Endothelial cell of umbilical vein (primary cell): ENCODE results near the gene MCM6. TPM values are rescaled to one million over a fixed set of nuclear protein-coding genes. Genes with fewer than 3 reads are reported as not detected.

Experiments
- BruUV-seq: library from RNA; stranded (reverse); fragments of 400-500 nt; replicated peaks from 2 replicates; lab custom pipeline; 2021; lab: Mats Ljungman, UMichigan
- CTCF ChIA-PET: fragments of 300-600, 350-600 bp; sonication (Branson Sonifier 250); formaldehyde crosslinking; loops from one replicate; lab custom pipeline; 2021; ENCODE audit warnings: antibody characterized with exemption, inconsistent platforms; lab: Charles Lee
- POLR2A ChIA-PET: fragments of 300-600, 350-600 bp; sonication (Branson Sonifier 250); formaldehyde crosslinking; loops from one replicate; lab custom pipeline; 2021; ENCODE audit warnings: antibody characterized with exemption, inconsistent platforms; lab: Charles Lee
- DNase-seq: peaks from one replicate; pipeline ENCODE4 v3.0.0-alpha.2; 2011; ENCODE audit warnings: low read depth, low spot score
- FAIRE-seq: peaks from 2 replicates; lab custom pipeline; 2011; peaks lifted over from hg19 to GRCh38; lab: Jason Lieb, UNC
- H2AFZ ChIP-seq: 2 replicates; pipeline ENCODE4 v1.6.0; 2012; ENCODE audit warnings: low read depth, low read length, control low read depth, inconsistent platforms
- H3K27ac ChIP-seq: 2 replicates; pipeline ENCODE4 v1.5.1; 2011; ENCODE audit warnings: low read depth, mild to moderate bottlenecking, control low read depth, low read length, moderate library complexity; ENCODE audit not compliant: insufficient read depth
- H3K27me3 ChIP-seq, 2 experiments: 2 replicates each; pipeline versions ENCODE4 v1.6.0 to v1.6.1; 2011; ENCODE audit warnings: low read length in 2 of 2, mixed read lengths in 1 of 2; ENCODE audit not compliant: control insufficient read depth in 2 of 2, insufficient read depth in 2 of 2
- H3K36me3 ChIP-seq, 2 experiments: 2 replicates in 1 of 2; 3 replicates in 1 of 2; pipeline ENCODE4 v1.5.1; 2011; ENCODE audit warnings: low read length in 2 of 2, mild to moderate bottlenecking in 1 of 2, moderate library complexity in 1 of 2; ENCODE audit not compliant: control insufficient read depth in 2 of 2, insufficient read depth in 2 of 2; ENCODE audit errors: extremely low read depth in 1 of 2
- H3K4me1 ChIP-seq: 3 replicates; pipeline ENCODE4 v1.5.1; 2011; ENCODE audit warnings: mild to moderate bottlenecking, low read length; ENCODE audit not compliant: control insufficient read depth, insufficient read depth; ENCODE audit errors: extremely low read depth
- H3K4me2 ChIP-seq: 2 replicates; pipeline ENCODE4 v1.6.1; 2011; ENCODE audit warnings: low read length, control low read depth, mixed read lengths; ENCODE audit not compliant: insufficient read depth
- H3K4me3 ChIP-seq, 3 experiments: fragments of 200-600 bp in 1 of 3; sonication (generic), shearing (Covaris generic) in 1 of 3; replicated peaks in 1 of 3; 2 replicates each; pipeline ENCODE4 v1.5.1; 2011 to 2016; ENCODE audit warnings: control low read depth in 3 of 3, low read length in 3 of 3, mild to moderate bottlenecking in 2 of 3, inconsistent platforms in 1 of 3, low read depth in 1 of 3, moderate library complexity in 1 of 3; ENCODE audit not compliant: insufficient read depth in 1 of 3
- H3K79me2 ChIP-seq: 2 replicates; pipeline ENCODE4 v1.6.0; 2012; ENCODE audit warnings: low read length, inconsistent platforms; ENCODE audit not compliant: control insufficient read depth, insufficient read depth
- H3K9ac ChIP-seq: replicated peaks from 2 replicates; pipeline ENCODE3; 2011; ENCODE audit warnings: low read length, control low read depth; ENCODE audit not compliant: insufficient read depth; ENCODE audit errors: extremely low read depth
- H3K9me1 ChIP-seq: replicated peaks from 3 replicates; pipeline ENCODE4 v1.6.0; 2011; ENCODE audit warnings: mild to moderate bottlenecking, low read length; ENCODE audit not compliant: control insufficient read depth, insufficient read depth; ENCODE audit errors: extremely low read depth
- H3K9me3 ChIP-seq: replicated peaks from 2 replicates; pipeline ENCODE4 v1.5.1; 2012; ENCODE audit warnings: low read length, inconsistent platforms; ENCODE audit not compliant: control insufficient read depth, insufficient read depth
- H4K20me1 ChIP-seq: replicated peaks from 2 replicates; pipeline ENCODE3; 2011; ENCODE audit warnings: mild to moderate bottlenecking, low read length; ENCODE audit not compliant: control insufficient read depth, insufficient read depth; ENCODE audit errors: extremely low read depth
- EZH2 ChIP-seq: IDR thresholded peaks from 2 replicates; pipeline ENCODE4 v1.6.1; 2012; ENCODE audit warnings: borderline replicate concordance, low read depth, mild to moderate bottlenecking, moderate library complexity, low read length, inconsistent platforms; ENCODE audit not compliant: severe bottlenecking
- FOS ChIP-seq: IDR thresholded peaks from 2 replicates; pipeline ENCODE4 v1.6.1; 2011; ENCODE audit warnings: mild to moderate bottlenecking, low read length, moderate library complexity, borderline replicate concordance; ENCODE audit not compliant: insufficient read depth
- GATA2 ChIP-seq: IDR thresholded peaks from 2 replicates; pipeline ENCODE4 v1.7.0; 2011; ENCODE audit warnings: low read depth, mild to moderate bottlenecking, moderate library complexity, mixed read lengths, low read length; ENCODE audit not compliant: insufficient read length, insufficient read depth
- JUN ChIP-seq: IDR thresholded peaks from 2 replicates; pipeline ENCODE4 v1.6.1; 2011; ENCODE audit warnings: borderline replicate concordance, low read depth; ENCODE audit not compliant: insufficient read length, insufficient read depth
- MYC ChIP-seq: IDR thresholded peaks from one replicate; pipeline ENCODE4 v1.6.1; 2011; ENCODE audit warnings: mild to moderate bottlenecking, low read depth, low read length
- POLR2A ChIP-seq: IDR thresholded peaks from 2 replicates; pipeline ENCODE4 v1.6.1; 2012; ENCODE audit warnings: low read depth, mild to moderate bottlenecking, control low read depth, low read length
- POLR2AphosphoS5 ChIP-seq: IDR thresholded peaks from 2 replicates; pipeline ENCODE4 v1.6.1; 2012; ENCODE audit warnings: low read depth, mild to moderate bottlenecking, control low read depth, low read length, moderate library complexity; ENCODE audit not compliant: insufficient read depth
- dilution Hi-C: fragments of 300-500 bp; cut with MboI; formaldehyde crosslinking; loops from one replicate; pipeline ENCODE4 v1.15.0; 2019; ENCODE audit warnings: low sequenced_read_pairs; ENCODE audit not compliant: extremely low pct_ligation_motif_present
- intact Hi-C: fragments of 100-400 bp; cut with micrococcal nuclease; formaldehyde crosslinking; loops from one replicate; pipeline ENCODE4 v1.10.0; 2022
- polyA plus RNA-seq, 4 experiments: library from polyadenylated mRNA; depleted of rRNA in 3 of 4; stranded (reverse) in 3 of 4; unstranded in 1 of 4; fragments of >200 nt; gene quantifications; 2 replicates each; pipeline versions ENCODE4 v1.2.1 to v1.2.3, GENCODE V29; 2011 to 2012; ENCODE audit warnings: missing spikeins in 1 of 4
- total RNA-seq: library from RNA; stranded (reverse); gene quantifications from 2 replicates; pipeline ENCODE4 v1.2.3, GENCODE V29; 2021
- TF ChIP-seq, protein P1 (sequence below): IDR thresholded peaks from 2 replicates; pipeline ENCODE4 v1.6.1; 2011; ENCODE audit not compliant: insufficient read depth, insufficient read length

Gene MCM6
- total and polyA plus RNA-seq, 2 donors (not counting 3 experiments of a cell fraction or from before 2014, with no cell fraction given), result 20.6 to 52.6 TPM

DNA sequence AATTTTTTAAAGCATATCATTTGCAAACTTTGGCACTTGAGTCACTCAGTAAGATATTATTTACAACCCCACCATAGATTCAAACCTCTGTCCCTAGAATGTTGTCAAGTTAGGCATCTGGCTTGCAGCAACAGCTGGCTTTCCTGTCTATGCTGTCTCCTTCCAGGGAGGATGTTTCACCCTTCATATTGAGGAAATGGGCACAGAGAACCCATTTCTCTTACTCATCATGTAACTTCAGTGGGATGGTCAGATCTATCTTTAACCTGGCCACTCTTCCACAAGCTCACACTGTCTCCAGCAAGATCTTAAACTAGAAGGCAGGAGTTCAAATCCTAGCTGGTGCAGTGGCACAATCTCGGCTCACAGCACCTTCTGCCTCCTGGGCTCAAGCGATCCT, 55.1 kb downstream of the MCM6 start:
- DNase-seq, result no peak
- Histone ChIP-seq H3K9me1 (no peaks in the 10 kb centered on the region), H3K36me3 (no peaks in the 10 kb centered on the region), H3K4me2 (no peak overlapping the region), H2AFZ (no peak overlapping the region), H3K27me3 (peaks cover 0 to 4% of the 10 kb centered on the region in 2 experiments), H3K27ac (no peak overlapping the region), H3K9me3 (no peaks in the 10 kb centered on the region), H3K4me1 (no peaks in the 10 kb centered on the region), H4K20me1 (no peaks in the 10 kb centered on the region), H3K79me2 (no peaks in the 10 kb centered on the region), H3K4me3 (no peak overlapping the region), H3K9ac (no peak overlapping the region)
- TF ChIP-seq POLR2A (no peak), JUN (no peak), EZH2 (no peak), FOS (no peak), MYC (no peak), GATA2 (no peak), POLR2AphosphoS5 (no peak)
- TF ChIP-seq, protein P1, sequence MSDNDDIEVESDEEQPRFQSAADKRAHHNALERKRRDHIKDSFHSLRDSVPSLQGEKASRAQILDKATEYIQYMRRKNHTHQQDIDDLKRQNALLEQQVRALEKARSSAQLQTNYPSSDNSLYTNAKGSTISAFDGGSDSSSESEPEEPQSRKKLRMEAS, result no peak
- no peak for FAIRE-seq
- CTCF ChIA-PET, result no interaction called here
- intact Hi-C loops (no loop called here), dilution Hi-C loops (no loop called here)
- BruUV-seq, result no TSS peak
- POLR2A ChIA-PET, result interaction anchor here (0.7 kb wide), 1 partner anchor 19 kb away, joined by 4 read pairs; no protein-coding TSS in a partner anchor
